KOPT-K1 (cell line): Measurements from ENCODE around the gene NUDCD3.
A peak's percentile ranks its signal among the peaks of the same experiment; 100 is the strongest.

Source experiments
- H3K27ac ChIP-seq: fragments of 200-600 bp; sonication (generic); 2 replicates; pipeline ENCODE4 v1.5.1; 2016; ENCODE audit warnings: antibody characterized with exemption, mild to moderate bottlenecking, low read depth, low read length; ENCODE audit not compliant: poor library complexity, severe bottlenecking
- H3K36me3 ChIP-seq: fragments of 200-600 bp; sonication (generic); 2 replicates; pipeline ENCODE4 v1.5.1; 2017; ENCODE audit warnings: antibody characterized with exemption, mild to moderate bottlenecking, low read length, moderate library complexity; ENCODE audit not compliant: insufficient read depth
- H3K9me3 ChIP-seq: fragments of 200-600 bp; sonication (generic); 2 replicates; pipeline ENCODE4 v1.5.1; 2017; ENCODE audit warnings: antibody characterized with exemption, low read length, mild to moderate bottlenecking; ENCODE audit not compliant: insufficient read depth, poor library complexity, severe bottlenecking

The NUDCD3 gene

DNA sequence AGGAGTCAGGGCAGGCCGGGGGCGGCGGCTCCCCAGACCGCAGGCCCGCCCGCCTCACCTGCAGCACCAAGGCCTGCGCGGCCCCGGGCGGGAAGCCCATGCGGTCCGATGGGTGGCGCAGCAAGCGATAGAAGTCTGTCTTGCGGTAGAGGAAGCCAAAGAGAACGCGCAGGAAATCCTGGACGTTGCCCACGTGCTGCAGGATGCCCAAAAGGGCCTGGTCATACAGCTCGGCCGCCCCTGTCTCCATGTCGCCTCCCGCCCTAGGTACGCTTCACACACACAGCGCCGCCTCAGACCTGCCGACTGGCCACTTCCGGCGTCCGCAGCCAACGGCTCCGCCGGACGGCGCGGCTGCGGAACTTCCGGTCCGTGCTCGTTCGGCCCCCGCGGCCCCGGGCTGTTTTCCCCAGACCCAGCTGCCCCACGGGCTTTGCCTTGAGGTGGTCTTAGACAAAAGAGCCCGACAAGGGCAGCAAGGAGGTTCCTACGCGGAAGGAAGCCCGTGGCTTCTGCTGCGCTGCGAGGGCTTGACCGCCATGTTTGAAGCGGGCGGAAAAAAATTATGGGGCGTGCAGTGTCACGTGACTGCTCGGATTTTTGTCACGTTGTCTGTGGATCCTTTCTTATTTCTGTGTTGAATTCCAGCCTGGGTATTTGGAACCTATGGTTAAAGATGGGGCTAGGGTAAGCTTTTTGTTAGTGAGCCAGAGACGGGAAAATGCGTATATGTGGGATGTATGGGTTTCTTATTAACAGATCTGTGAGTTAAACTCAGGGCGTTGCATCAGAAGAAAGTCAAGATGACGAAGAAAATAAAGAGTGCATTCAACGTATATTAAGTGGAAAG lies at the start of gene NUDCD3:
NUDCD3 (minus strand) TSS at position 308 of the 850 bp plus-strand sequence; CDS start at position 250, 58 bp downstream.
- Histone ChIP-seq H3K9me3 (no peaks in the 10 kb centered on the region), H3K27ac (peak within 1 kb of the TSS; percentile 90), H3K36me3 (peaks cover 5% of the 10 kb centered on the region; the same call in 1 of the 2 replicates)

DNA sequence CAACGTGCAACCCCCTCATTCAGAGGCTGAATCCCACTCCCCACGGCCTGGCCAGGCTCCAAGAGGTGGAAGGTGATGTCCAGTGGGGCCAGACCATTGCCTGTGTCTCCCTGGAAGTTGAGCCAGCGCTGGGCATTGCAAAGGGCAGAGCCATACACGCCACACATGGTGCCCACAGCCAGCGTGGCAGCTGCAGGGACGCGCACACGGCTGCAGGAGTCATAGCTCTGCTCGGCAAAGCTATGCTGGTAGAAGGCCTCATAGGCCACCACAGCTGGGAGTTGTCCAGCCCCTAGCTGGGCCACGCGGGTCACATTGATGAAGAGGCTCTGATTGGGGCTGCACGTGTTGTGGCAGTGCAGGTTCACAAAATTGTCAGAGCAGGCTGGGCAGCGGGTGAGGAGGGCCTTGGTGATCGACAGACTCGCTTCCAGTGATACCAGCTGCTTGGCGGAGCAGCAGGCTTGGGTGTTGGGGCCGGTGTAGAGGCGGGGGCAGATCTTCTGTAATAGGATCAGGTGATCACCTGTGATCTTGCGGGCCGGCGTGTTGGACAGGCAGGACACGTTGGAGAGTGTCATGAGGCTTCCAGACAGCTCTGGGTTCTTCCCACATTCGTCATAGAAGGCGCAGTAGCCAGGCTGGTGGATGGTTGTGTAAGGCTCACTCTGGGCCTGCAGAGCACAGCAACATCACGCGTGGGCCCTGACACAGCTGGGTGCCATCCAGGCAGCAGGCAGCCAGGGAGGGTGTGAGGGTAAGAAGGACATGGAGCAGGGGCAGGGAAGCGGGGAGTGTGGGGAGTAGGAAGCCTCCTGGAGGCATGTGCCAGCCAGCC lies 49.4 kb upstream of the NUDCD3 start:
- H3K27ac ChIP-seq = no peak overlapping the region

DNA sequence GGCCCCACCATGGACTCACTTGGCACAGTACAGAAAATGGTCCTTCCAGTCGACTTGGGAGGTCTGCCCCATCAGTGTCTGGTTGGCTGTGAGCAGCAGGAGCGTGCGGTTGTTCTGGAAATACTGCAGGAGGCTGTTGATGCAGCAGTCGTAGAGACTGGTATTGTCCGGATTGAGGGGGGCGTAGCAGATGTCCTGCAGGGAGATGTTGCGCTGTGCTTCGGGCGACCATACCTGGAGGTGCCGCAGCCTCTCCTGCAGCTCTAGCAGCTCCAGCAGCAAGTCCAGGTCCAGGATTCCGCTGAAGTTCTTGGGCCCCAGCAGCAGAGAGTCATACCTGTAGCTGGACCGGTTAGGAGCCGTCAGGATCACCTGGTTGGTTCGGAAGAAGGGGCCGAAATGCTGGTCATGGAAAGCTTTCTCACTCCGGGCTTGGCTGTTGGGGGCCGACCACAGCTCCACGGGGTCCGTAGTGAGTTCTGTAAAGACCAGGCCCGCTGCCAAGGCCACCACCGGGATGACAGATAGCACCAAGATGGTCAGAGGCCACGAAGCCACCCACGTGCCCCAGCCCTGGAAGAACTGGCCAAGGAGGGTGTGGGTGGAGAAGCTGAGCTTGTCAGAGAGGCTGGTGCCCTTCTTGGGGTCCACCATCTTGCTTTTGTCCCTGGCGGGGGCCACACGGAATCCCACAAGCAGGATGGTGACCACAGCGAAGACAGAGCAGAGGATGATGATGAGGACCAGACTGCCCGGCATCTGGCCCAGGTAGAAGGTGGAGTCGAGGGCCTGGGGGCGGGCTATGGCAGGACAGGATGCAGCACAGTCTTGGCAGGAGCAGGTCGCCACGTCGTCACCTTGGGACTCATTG lies 48.6 kb upstream of the NUDCD3 start:
- Histone ChIP-seq H3K36me3 (no peaks in the 10 kb centered on the region), H3K27ac (no peak overlapping the region), H3K9me3 (no peaks in the 10 kb centered on the region)

More for the DNA sequence above, 49.4 kb upstream of the NUDCD3 start:
- Histone ChIP-seq H3K36me3 (no peaks in the 10 kb centered on the region), H3K9me3 (no peaks in the 10 kb centered on the region)

DNA sequence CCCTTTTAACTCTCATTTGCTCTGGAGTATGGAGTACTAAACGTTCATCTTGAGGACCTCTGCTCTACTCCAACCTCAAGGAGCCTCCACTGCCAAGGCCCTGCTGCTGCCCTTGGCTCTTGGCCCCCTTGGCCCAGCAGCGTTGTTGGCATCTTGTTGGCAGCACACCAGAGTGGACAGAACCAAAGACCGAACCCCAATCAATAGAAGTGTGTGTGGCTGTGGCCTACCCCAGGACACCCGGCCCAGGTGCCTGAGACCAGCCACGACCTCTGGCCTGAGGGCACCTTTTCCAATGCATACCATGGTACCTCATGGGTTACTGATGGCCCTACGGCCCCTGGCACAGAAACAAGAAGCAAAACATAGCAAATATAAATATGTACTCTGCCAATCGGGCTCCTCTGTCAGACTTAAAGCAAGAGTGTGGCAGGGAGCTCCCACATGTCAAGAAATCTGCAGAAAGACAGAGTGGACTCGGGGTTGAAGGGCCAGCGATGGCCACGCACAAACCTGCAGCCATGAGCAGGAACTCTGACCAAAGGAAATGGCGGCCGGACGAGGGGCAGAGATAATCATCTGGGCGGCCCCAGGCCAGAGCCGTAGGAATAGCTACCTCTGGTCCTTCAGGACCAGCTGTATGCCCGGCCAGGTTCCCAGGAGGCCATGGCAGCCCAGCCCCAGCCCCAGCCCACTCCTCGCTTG lies 47.8 kb upstream of the NUDCD3 start:
- H3K9me3 ChIP-seq = no peaks in the 10 kb centered on the region
- no peak overlapping the region for H3K27ac ChIP-seq
- H3K36me3 ChIP-seq = no peaks in the 10 kb centered on the region

DNA sequence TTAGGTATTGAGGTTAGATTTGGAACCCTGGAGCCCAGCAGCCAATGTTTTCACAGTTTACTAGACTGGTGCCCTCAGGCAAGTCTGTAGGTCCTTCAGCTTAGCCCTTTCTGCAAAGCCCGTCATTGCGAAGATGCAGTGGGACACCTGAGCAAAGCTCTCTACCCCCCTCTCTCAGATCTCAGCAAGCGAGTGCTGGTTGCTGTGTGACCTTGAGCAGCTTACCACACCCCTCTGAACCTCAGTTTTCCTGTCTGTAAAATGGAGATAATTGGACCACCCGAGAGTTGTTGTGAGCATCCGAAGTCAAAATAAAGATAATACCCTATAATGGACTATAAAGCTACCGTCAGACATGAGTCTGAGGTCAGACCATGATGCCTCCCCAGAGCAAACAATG lies 47.0 kb upstream of the NUDCD3 start:
- Histone ChIP-seq H3K27ac (no peak overlapping the region), H3K9me3 (no peaks in the 10 kb centered on the region), H3K36me3 (no peaks in the 10 kb centered on the region)

DNA sequence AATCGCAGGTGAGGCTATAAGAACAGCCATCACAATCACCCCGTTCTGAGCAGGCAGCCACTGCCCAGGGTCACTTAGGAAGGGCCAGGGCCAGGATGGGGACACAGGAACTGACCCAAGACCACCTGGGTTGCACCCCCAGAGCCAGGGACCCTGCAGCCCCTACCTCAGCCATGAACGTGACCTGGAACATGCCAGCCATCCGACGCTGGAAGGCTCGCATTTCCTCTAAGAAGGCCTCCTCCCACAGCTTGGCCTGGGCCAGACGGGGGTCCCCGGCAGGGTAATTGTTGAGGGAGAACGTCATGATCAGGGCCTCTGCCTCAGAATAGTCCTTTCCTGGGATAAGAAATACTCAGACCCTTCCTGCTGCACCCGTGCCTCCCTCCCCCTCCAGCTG lies 45.6 kb upstream of the NUDCD3 start:
- no peak overlapping the region for H3K27ac ChIP-seq
- H3K36me3 ChIP-seq = no peaks in the 10 kb centered on the region
- H3K9me3 ChIP-seq = no peaks in the 10 kb centered on the region

DNA sequence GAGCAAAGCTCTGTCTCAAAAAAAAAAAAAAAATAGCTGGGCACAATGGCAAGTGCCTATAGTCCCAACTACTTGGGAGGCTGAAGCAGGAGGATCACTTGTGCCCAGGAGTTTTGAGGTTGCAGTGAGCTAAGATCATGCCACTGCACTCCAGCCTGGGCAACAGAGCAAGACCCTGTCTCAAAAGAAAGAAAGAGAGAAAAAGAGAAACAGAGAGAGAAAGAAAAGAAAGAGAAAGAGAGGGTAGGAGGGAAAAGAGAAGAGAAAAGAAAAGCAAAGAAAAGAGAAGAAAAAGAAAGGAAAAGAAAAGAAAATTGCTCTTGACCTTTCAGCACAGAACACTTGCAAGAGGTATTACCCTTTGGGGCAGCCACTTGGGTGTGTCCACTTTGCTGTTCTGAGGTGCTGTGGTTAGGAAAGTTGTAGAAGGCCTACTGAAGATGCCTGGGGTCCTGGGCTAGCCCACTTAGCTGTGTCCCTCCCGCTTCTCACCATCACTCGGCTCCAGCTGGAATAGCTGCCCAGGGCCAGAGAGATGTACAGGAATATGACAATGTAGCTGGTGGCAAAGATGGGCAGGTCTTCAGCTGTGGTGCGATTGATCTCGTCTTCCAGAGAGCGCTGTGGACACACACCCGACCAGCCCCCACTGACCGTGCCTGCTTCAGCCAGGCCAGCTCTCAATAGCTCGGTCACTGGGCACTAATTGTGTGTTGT lies 45.0 kb upstream of the NUDCD3 start:
- Histone ChIP-seq H3K27ac (no peak overlapping the region), H3K9me3 (no peaks in the 10 kb centered on the region), H3K36me3 (no peaks in the 10 kb centered on the region)

DNA sequence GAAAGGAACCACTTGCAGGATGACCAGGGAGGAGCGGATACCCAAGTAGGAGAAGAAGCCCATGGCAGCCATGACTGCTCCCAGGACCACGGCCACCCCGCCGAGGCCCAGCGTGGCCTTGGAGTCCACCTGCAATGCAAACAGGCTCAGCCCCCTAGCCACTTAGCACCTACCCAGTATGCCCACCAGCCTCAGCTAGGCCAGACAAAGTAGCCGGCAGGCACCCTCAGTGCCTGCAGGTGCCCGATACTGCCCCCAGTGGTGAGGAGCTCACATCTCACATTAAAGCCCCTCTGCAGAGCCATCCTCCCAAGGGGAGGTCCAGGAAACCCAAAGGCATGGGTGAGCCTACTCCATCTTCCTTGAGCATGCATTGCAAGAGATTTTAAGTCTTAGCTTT lies 44.0 kb upstream of the NUDCD3 start:
- H3K27ac ChIP-seq = no peak overlapping the region
- no peaks in the 10 kb centered on the region for H3K9me3 ChIP-seq
- H3K36me3 ChIP-seq = no peaks in the 10 kb centered on the region

DNA sequence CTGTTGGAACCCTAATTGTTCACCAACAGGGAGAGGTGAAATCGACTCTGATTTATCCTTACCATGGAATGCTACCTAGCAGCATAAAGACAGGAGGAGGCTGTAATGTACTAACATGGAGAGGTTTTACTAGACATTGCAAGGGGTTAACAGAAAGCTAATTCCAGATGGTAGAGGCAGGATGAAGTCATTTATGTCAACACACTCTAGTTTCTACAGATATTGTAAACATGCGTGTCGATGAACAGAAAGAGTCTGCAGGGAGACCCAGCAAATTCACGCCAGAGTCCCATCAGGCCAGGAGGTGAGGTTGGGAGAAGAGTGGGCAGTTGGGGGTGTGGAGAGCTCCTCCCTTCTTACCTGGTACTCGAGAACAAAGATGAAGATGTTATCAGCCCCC lies 43.6 kb upstream of the NUDCD3 start:
- no peak overlapping the region for H3K27ac ChIP-seq
- H3K36me3 ChIP-seq = no peaks in the 10 kb centered on the region
- no peaks in the 10 kb centered on the region for H3K9me3 ChIP-seq

DNA sequence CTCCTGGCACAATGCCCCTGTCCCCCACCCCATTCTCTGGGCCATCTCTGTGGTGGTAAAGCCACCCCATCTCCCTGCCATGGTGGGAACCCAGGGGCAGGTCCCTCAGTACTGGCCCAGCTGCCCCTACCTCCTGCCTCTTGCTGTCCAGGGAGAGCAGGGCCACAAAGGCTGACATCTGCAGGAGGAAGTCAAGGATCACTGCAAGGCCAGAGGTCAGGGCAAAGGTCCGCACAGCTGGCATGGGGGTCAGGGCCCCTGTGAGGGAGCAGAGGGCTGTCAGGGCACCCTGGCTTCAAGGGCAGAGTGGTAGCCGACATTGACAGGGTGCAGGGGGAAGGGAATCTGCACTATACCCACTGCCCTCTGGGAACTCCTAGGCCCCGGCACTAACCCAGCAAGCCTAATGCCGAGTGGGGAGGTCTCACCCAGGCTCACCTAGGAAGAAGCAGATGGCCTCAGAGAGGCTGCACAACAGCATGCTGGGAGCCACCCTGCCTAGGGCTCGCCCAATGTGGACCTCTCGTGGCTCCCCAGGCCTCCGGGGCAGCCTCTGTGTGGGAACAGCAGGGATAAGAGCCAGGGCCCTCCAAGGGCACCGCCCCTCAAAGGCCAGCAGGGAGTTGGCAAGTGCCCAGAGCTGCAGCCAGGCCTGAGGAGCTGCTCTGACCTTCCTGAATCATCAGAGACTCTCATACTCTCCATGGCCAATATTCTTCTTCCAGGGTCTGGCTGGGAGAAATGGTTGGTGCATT lies 43.0 kb upstream of the NUDCD3 start:
- Histone ChIP-seq H3K27ac (no peak overlapping the region), H3K36me3 (no peaks in the 10 kb centered on the region), H3K9me3 (no peaks in the 10 kb centered on the region)

DNA sequence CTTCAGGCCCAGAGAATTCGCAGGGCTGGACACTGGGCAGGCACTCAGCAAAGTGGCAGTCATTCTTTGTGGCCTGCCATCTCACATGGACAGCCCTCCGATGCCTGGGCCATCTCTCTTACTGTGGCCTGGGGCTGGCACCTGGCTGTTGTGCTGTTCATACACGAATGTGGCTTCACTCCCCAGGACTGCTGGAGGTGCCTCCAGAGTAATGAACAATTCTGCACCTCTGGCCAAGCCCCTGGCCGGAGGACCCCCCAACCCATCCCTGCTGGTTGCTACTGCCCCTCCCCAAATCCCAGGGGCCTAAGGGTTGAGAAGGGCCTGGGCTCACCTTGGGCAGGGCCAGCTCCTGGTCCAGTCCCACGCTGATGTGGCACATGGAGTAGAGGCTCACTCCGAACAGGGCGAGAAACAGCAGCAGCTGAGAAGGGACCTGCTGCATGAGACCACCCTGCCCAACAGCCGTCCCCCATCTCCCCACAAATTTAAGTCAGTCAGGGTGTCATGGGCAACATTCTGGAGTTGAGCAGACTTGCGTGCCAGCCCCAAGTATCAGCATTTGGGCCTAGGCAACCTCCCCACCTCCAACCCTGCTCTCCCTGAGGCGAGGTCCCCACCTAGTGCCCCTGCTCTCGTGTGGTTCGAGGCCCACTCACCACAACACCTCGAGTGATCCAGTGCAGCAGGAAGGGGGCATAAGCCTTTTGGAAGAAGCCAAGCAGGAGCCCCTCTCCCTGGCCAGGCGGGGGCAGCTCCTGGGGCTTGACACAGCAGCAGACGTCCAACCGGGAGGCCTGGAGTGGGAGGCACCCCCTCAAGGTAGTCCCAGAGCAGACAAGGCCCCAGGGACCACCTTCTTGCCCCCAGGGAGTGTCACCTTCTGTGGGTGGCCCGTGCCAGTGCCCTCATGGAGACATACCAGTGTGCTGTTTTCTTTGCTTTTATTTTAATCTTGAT lies 41.2 kb upstream of the NUDCD3 start:
- Histone ChIP-seq H3K9me3 (no peaks in the 10 kb centered on the region), H3K27ac (no peak overlapping the region)

DNA sequence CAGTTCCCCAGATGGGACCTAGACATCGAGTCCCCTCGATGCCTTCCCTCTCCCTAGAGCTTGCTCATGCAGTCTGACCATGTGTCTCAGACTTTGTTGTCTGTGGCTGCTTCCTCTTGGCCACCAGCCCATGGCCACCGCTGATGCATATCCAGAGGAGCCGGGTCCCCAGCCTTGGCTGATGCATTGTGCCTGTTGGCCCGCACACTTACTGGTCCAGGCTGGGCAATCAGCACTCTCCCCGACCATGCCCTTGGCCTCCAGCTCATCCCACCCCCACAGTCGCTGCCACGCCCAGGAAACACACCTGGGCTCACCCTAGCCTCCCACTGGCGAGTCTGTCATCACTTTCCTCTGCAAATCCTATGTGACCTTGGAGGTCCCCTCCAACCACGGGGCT lies 40.5 kb upstream of the NUDCD3 start:
- no peaks in the 10 kb centered on the region for H3K36me3 ChIP-seq
- H3K27ac ChIP-seq = no peak overlapping the region
- H3K9me3 ChIP-seq = no peaks in the 10 kb centered on the region

More for the DNA sequence above, 41.2 kb upstream of the NUDCD3 start:
- no peaks in the 10 kb centered on the region for H3K36me3 ChIP-seq
